ENCODE results near the gene LILRB4.

DNA sequence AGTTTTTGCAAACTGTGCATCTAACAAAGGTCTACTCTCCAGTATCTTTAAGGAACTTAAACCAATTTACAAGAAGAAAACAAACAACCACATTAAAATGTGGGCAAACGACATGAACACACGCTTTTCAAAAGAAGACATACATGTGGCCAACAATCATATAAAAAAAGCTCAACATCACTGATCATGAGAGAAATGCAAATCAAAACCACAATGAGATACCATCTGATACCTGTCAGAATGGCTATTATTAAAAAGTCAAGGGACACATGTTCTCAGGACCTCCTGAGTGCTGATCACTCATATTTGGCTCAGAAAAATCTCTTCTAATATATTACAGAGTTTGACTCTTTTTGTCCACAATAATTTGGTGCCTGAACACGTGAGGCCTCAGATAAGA is 46.7 kb upstream of the LILRB4 start:
- TF ChIP-seq CTCF (conservative IDR thresholded peaks at IDR 0.05 in 1 of 2, IDR thresholded peaks at IDR 0.05 in 1 of 2; ENCODE audit: extremely low read depth in 1 of 2, insufficient read depth in 1 of 2, low read depth in 1 of 2, low read length in 2 of 2) (no peak), EZH2 (IDR thresholded peaks at IDR 0.05; ENCODE audit: borderline replicate concordance, low read length) (no peak)
